ENCODE results near the gene ZNF829.

Gene ZNF829

DNA sequence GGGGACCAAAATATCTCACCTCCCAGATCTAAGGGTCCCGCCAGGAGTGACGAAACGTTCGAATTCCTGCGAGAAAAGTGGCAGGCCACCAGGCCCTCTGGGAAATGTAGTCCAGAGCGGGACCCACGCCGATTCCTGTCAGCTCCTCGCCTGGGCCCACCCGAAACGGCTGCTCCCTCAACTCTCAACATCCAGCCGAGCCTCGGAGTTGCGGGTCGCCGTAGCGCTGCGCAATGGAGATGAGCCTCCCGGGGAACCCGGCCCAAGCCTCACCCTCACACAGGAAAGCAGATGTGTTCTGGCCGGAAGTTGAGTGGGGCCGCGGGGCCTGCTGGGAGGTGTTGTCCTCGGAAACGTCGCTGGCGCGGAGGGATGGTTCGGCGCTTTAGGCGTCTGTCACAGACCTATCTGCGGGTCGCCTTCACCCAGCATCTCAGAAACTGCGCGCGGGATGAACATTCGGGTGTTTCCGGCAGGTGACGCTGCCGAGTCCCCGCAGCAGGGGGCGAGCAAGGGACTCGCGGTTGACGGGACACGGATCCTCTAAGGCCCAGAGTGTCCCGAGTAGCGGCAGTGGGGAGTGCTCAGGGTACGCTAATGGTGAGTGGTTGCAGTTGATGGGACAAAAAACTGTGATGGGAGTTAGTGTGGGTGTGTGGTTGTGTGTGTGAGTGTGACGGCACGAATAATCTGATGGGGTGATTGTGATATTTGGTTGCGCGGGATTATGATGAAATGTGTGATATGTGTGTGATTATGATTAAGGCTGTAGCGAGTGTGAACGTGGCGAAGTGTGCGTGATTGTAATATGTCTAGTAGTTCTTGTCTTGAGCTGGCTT lies at the start of gene ZNF829, which contains the start of gene ZNF568:
Gene ZNF829 (minus strand): TSS at position 300 of the 839 bp plus-strand sequence. CDS start 1,124 bp downstream, outside the sequence.
Gene ZNF568 (plus strand): TSS at position 341 of the 839 bp plus-strand sequence. CDS start 6,439 bp downstream, outside the sequence.
- Histone ChIP-seq H3K27ac (ENCODE audit: low read depth, low read length, poor library complexity, severe bottlenecking) (no peak within 1 kb of the TSS), H3K27me3 (ENCODE audit: insufficient read depth, low read length) (no peaks in the 10 kb centered on the region), H2AFZ (ENCODE audit: low read length) (no peak within 1 kb of the TSS), H3K4me3 (ENCODE audit: low read depth, low read length, poor library complexity, severe bottlenecking) (no peak within 1 kb of the TSS), H3K9me2 (ENCODE audit: low read depth, low read length) (no peaks in the 10 kb centered on the region), H3K4me1 (ENCODE audit: insufficient read depth, low read length, severe bottlenecking) (no peaks in the 10 kb centered on the region), H3K9me3 (ENCODE audit: low read length) (peaks cover 3% of the 10 kb centered on the region; the same call in 1 of the 2 replicates), H3F3A (ENCODE audit: insufficient read depth, low read length) (no peaks in the 10 kb centered on the region), H3K79me2 (ENCODE audit: insufficient read depth, low read length) (no peaks in the 10 kb centered on the region), H3K9ac (ENCODE audit: low read length) (no peak within 1 kb of the TSS), H4K20me1 (ENCODE audit: insufficient read depth, low read length) (no peaks in the 10 kb centered on the region), H3K4me2 (ENCODE audit: low read length) (no peak within 1 kb of the TSS), H3K36me3 (ENCODE audit: insufficient read depth, low read length) (no peaks in the 10 kb centered on the region)
- no peak for TF ChIP-seq CTCF (IDR thresholded peaks at IDR 0.05; ENCODE audit: low read length)
- no peak for TF ChIP-seq EZH2 (IDR thresholded peaks at IDR 0.05; ENCODE audit: borderline replicate concordance, low read length)

DNA sequence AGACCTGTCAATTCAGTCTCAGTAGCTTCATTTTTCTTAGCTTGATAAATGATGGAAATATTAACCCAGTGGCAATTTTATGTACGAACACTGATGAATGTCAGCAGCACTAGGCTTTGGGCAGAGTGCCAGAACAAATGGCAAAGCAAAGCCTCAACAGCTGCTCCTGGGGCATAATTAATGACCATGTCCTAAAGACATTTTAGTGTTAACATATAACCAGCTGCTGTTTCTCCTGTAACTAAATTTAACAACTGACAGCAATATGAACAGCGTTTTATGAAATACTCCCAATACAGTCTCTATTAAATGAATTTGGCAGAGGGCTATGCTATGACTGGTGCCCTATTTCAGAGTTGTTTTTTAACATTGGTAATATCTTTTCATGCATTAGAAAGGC lies 47.2 kb upstream of the ZNF829 start:
- Histone ChIP-seq H3K4me3 (ENCODE audit: low read depth, low read length, poor library complexity, severe bottlenecking) (no peak overlapping the region), H3K79me2 (ENCODE audit: insufficient read depth, low read length) (no peaks in the 10 kb centered on the region), H2AFZ (ENCODE audit: low read length) (no peak overlapping the region), H3K27me3 (ENCODE audit: insufficient read depth, low read length) (no peaks in the 10 kb centered on the region), H3K4me2 (ENCODE audit: low read length) (no peak overlapping the region), H3F3A (ENCODE audit: insufficient read depth, low read length) (no peaks in the 10 kb centered on the region), H3K27ac (ENCODE audit: low read depth, low read length, poor library complexity, severe bottlenecking) (no peak overlapping the region), H3K9me3 (ENCODE audit: low read length) (no peaks in the 10 kb centered on the region), H3K36me3 (ENCODE audit: insufficient read depth, low read length) (no peaks in the 10 kb centered on the region), H3K9me2 (ENCODE audit: low read depth, low read length) (no peaks in the 10 kb centered on the region), H3K4me1 (ENCODE audit: insufficient read depth, low read length, severe bottlenecking) (no peaks in the 10 kb centered on the region), H4K20me1 (ENCODE audit: insufficient read depth, low read length) (no peaks in the 10 kb centered on the region), H3K9ac (ENCODE audit: low read length) (no peak overlapping the region)
- no peak for TF ChIP-seq CTCF (IDR thresholded peaks at IDR 0.05; ENCODE audit: low read length)
- TF ChIP-seq EZH2 (IDR thresholded peaks at IDR 0.05; ENCODE audit: borderline replicate concordance, low read length) = no peak

DNA sequence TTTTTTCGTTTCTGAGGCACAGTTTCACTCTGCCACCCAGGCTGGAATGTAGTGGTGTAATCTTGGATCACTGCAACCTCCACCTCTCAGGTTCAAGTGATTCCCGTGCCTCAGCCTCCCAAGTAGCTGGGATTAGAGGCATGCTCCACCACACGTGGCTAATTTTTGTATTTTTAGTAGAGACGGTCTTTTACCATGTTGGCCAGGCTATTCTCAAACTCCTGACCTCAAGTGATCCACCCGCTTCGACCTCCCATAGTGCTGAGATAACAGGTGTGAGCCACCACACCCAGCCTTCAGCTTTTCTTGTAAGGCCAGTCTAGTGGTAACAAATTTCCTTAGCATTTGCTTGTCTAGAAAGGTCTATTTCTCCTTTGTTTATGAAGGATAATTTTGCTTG lies 46.3 kb upstream of the ZNF829 start:
- Histone ChIP-seq H3K27ac (ENCODE audit: low read depth, low read length, poor library complexity, severe bottlenecking) (no peak overlapping the region), H3K4me2 (ENCODE audit: low read length) (no peak overlapping the region), H3K36me3 (ENCODE audit: insufficient read depth, low read length) (no peaks in the 10 kb centered on the region), H3K4me3 (ENCODE audit: low read depth, low read length, poor library complexity, severe bottlenecking) (no peak overlapping the region), H3F3A (ENCODE audit: insufficient read depth, low read length) (no peaks in the 10 kb centered on the region), H4K20me1 (ENCODE audit: insufficient read depth, low read length) (no peaks in the 10 kb centered on the region), H3K9ac (ENCODE audit: low read length) (no peak overlapping the region), H3K79me2 (ENCODE audit: insufficient read depth, low read length) (no peaks in the 10 kb centered on the region), H3K27me3 (ENCODE audit: insufficient read depth, low read length) (no peaks in the 10 kb centered on the region), H3K4me1 (ENCODE audit: insufficient read depth, low read length, severe bottlenecking) (no peaks in the 10 kb centered on the region), H2AFZ (ENCODE audit: low read length) (no peak overlapping the region), H3K9me2 (ENCODE audit: low read depth, low read length) (no peaks in the 10 kb centered on the region), H3K9me3 (ENCODE audit: low read length) (no peaks in the 10 kb centered on the region)
- TF ChIP-seq CTCF (IDR thresholded peaks at IDR 0.05; ENCODE audit: low read length) (no peak), EZH2 (IDR thresholded peaks at IDR 0.05; ENCODE audit: borderline replicate concordance, low read length) (no peak)
